ACHN (cell line): ENCODE measurements around the gene GABRB3.

Experiments
- DNase-seq: peaks from one replicate; pipeline ENCODE4 v3.0.0-alpha.2; 2015
- in situ Hi-C: cut with HindIII; loops from 2 replicates; pipeline ENCODE4 v1.10.0; 2017; ENCODE audit warnings: low sequenced_read_pairs, low pct_ligation_motif_present, low pct_unique_long_range_greater_than_20kb

Gene GABRB3

DNA sequence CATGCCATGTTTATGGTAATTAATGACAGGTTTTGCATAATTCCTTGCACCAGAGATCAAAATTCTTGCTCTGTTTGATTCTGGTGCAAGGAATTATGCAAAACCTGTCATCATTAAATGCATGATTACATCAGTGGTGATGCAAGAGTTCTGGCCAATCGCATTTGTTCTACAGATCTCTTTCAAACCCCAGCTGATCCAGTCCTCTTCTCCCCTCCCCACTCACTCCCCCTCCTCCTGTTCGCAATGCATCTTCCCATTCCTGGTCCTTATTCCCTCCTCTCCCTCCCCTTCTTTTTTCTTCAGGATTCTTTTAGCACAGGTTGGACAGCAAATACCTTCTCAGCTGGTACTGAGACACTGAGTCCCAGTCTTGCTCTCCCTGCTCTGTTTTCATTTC, 82.1 kb downstream of the GABRB3 start:
- no peak for DNase-seq
- in situ Hi-C loops = no loop called here

DNA sequence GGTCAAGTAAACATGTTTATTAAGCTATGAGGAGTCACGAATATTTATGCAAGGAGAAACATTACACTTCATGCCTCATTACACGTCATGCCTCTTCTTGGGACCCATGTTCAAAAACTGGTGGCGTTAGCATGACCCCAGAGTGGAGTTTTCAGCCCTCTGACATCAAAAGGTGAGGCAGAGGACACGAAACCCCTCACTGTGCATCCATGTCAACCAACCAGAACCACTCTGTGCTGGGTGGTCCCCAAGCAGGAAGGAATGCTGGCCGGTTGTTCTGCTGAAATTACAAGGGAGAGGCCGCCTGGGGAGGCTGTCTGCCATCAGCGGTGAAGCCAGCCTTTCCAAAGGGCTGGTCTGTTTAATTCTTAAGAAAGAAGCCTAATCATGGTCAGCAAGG, 83.4 kb downstream of the GABRB3 start:
- DNase-seq = no peak
- in situ Hi-C loops = no loop called here

DNA sequence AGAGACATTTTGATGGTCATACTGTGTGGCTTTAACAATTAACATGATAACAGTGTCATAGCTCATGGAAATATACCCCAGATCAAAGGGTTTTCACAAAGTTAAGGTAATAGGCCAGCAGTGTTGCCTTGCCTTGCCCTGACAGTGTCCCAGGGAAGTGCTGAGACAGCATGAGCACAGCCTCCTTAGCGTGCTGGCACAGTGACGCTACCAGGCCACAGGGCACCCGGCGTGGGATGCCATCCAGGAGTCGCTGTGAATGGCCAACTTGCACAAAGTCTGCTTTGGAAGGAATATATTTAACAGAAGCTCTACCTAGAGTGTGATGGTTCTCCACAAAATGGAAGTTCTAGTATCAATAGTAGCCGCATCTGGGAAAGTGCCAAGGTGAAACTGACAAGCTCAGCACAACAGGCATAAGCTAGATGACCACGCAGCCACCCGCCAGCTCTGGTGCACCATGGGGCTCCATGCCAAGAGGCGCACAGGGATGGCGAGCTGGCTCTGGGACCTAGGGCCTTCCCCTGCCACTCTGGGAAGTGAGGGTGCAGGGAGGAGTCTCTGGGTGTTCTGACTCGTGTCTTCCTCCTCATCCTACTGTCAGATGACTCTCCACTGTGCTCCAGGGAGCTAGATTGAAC, 86.2 kb downstream of the GABRB3 start:
- in situ Hi-C loops = no loop called here
- no peak for DNase-seq

DNA sequence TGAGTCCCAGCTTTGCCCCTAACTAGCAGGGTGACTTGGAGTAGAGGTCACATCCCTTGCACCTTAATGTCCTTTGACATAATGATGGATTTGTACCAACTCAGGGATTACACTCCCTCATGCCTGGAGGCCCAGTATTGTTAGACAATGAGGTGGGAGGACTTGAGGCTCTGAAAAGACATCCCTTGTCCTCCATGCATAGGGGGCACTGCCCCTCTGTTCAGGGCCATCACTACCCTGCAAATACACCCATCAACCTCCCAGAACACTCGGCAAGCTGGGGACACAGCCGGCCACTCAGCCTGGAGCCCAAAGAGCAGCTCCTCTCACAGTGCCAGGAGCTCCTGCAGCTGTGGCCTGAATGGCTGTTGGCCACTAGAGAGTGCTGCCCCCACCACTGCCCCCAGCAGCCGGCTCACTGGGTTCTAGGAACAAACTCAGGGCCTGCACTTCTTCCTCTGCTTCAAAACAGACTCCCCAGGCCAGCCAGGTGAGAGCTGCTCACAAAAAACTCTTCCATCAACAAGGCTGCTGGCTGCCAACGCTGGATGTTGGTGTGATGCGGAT, 90.2 kb downstream of the GABRB3 start:
- DNase-seq = no peak
- in situ Hi-C loops = no loop called here

DNA sequence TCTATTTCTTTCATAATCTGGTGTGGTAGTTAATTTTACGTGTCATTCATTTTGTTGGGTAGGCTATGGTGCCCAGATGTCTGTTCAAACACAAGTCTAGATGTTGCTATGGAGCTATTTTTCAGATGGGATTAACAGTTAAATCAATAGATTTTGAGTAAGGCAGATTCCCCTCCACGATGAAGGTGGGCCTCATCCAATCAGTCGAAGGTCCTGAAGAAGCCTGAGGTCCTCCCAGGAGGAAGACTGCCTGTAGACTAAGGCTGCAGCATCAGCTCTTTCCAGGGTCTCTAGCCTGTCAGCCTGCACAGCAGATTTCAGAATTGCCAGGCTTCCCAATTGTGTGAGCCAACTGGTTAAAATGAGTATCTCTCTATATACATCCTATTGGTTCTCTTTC, 92.9 kb downstream of the GABRB3 start:
- in situ Hi-C loops = no loop called here
- no peak for DNase-seq

DNA sequence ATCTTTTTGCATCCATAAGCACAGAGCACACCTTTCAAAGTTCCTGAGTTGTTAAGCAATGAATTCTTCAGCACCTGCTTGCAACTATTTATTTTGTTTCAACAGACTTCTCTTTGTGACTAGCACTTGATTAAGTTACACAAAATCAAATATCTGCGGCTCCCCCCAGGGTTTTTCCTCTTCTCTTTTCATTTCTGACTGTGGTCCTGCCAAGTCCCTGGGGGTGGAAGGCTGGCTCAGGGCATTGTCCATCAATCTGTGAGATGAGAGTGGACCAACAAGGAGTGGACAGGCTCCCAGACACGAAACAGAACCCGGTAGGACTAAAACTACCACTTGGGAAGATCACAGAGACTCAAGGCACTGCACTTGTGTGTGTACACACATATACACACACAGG, 96.8 kb downstream of the GABRB3 start:
- no peak for DNase-seq
- in situ Hi-C loops = no loop called here

DNA sequence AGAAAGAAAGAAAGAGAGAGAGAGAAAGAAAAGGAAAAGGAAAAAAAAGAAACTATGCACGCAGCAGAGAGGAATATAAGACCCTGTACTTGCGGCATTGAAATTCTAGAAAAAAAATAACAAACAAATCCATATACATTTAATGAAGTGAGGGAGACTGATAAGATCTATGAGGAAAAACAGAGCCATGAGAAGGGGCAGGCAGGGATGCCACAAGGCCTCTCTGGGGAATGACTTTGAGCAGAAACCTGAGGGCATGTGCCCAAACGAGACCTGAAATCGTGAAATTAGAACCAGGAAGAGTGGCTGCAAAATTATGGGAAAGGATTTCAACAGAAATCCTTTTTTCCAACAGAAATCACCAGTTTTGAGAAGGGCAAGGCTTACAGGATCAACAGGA, 98.4 kb downstream of the GABRB3 start:
- no peak for DNase-seq
- in situ Hi-C loops = no loop called here

DNA sequence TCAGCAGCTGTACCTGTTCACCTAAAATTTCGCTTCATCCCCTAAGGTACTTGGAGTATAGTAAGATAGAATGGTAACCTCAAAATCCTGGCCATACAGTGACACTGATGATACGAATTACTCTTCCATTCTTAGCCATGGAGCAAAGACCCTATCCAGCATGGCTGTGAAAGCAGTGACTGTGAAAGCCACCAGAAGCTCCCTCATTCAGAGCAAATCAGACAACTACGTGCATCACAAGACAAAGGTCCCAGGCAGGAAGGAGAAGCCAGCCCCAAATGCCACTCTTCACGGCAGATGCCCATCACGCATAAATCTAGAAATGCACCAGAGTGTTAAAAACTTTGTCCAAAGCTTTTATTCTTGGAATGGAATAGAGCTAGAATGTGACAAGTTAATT, 99.4 kb downstream of the GABRB3 start:
- in situ Hi-C loops = no loop called here
- no peak for DNase-seq

DNA sequence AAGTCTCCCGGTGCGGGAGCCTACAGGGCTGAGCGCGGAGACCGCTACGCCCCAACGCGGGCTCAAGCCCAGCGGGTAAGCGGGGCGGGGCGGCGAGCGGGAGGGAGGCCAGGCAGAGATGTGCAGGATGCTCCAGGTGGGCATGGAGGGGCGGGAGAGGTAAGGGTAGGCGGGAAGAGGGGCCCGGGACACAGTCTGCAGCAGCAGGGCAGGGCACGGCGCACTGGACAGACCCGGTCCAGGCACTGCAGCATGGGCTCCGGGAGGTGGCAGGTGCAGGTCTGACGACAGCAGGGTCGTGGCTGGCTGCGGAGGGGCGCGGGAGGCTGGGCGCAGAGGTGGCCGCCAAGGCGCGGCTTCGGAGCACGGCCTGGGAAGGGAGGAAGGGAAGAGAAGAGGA, 102.8 kb downstream of the GABRB3 start:
- in situ Hi-C loops = no loop called here
- no peak for DNase-seq

DNA sequence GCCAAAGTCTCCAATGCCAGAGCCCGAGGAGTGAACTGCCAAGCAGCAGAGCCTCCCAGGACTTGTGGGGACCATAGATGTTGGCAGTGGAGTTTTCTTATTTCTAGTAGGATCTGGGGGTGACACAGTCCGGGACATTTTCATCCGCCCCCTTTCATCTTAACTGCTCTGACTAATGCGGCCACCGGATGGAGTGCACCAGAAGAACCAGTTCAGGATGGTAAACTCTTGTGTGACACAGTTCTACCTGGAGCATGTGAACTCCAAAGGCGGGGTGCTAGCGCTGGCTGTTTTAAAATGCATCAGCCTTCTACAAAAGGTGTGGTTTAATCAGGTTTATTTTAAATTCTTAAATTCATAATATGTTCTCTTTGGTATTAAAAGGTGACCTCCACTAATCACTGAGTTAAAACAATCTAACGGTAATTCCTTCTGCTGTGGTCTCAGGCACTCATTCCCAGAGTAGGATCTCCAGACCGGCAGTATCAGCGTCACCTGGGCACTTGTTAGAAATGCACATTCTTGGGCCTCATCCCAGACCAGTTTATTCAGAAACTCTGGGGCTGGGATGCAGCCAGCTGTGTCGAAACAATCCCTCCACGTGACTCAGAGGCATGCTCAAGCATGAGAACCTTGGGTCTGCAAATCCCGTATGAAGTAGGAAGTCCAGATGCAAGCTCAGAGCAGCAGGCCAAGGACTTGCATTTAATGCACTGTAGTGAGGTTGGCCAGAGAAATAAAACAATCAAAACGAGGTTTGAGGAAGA, 105.5 kb downstream of the GABRB3 start:
- in situ Hi-C loops = no loop called here
- DNase-seq = no peak

DNA sequence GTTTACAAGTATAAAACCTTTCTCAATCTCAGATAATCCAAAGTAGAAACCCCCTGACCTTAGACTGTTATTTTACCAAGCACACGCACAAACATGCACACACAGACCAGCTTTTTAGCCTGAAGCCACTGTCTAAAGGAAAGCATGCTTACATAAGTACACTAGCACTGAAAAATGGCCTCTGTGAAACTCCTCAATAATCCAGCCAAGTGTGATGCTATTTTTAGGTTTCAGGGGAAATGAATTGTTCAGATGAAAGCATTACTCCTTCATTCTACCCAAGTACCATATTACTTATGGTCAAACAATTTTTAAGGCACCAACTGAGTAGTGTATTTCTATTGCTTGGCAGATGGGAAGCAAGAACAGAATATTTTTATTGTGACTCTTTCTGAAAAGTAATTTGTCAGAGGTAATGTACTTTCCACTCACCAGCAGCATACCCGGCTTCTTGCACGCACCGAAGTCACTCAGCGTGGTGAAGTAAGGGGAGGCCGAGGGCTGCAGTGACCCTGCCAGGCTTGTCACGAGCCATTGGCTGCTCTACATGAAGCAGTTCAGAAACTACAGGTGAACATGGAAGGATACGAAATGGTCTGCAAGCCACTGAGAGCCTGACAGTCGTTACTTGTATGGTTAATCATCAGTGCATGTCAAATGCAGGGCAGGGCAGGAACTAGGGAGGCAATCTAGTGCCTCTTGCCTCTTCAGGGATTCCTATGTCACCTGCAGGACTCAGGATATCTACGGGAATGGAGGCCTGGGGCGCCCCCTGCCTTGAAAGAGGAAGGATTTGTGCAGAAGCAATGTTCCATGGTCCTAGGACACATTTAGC, 106.7 kb downstream of the GABRB3 start:
- in situ Hi-C loops = no loop called here
- DNase-seq = no peak

DNA sequence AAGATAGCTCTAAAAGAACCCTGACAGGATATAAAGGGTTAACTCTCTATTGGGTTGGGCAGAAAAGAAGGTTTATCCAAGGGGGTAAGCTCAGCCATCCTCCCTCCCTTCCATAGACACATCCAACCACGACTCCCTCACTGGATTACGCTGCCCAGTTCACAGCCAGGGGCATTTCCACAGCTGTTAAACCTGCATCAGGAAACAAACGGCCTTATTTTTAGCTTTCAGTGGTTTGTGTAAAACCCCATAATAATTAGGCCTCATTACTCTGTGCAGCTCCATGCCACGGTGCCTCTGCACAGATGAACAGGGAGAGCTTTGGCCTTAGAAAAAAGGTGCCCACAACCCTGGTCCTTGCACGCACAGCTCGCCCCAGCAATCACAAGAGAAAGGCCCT, 110.6 kb downstream of the GABRB3 start:
- no peak for DNase-seq
- in situ Hi-C loops = no loop called here

DNA sequence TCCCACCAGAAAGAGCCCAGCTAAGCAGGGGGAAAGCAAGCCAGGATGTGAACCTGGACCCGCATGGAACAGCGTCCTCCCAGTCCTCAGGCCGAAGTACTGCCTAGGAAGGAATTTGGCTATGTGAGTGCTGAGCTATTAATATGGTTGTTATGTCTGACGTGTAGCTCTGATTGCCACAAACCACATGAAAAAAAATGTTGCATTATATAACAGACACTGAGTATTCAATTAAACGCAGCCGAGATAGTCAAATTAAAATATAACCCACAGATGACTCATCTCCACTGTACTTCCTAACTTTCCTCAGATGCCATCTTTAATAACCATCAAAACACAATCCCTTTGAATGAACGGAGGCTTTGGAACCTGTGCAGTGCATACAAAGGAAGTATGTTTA, 111.1 kb downstream of the GABRB3 start:
- no peak for DNase-seq
- in situ Hi-C loops = no loop called here

DNA sequence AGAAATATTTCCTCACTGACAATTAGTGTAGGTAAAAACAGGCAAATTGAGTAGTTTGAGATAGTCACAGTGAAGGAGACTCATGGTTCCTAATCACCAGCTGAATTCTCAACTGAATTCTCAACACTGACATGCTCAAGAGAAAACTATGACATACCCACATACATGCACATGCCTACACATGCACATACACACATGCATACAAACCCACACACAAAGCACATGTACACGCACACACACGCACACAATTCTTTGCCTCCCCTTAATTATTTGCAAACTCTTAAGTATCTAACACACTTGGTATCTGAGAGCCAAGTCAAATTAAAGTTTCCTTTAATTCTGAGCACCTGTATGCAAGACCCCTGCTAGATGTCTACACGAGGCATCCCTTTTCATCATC, 111.8 kb downstream of the GABRB3 start:
- in situ Hi-C loops = no loop called here
- DNase-seq = no peak

DNA sequence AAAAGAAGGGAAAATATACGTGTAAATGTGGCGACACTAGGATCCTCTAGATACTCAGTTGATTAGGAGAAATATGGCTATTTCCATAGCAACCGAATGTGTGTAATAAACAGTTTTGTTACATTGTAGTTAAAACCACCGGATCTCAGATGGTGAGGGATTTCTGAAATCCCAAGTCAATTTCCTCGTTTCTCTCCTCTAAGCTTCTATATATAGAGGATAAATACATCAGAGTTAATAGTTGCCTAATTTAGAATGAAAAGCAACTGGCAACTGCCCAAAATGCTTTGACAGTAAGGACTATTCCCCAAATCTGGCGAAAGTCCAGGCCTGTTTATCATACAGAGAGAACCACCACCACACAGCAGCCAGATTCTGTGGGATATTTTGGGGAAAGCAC, 112.6 kb downstream of the GABRB3 start:
- DNase-seq = no peak
- in situ Hi-C loops = no loop called here

DNA sequence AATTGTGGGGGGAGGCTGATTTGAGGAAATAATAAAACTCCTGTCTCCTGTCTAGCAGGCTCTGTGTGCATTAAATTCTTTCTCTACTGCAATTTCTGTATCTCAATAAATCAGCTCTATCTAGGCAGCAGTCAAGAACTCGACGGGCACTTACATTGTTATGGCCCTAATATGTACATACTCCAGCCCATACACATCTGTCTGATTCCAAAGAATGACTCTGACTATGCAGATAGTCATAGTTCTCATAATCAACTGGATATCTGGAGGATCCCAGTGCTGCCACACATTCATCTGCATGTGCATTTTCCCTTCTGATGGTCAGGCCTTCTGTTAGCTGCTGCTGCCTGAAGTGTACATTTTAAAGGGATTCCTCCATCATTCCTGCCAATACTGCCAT, 114.6 kb downstream of the GABRB3 start:
- in situ Hi-C loops = no loop called here
- DNase-seq = no peak

DNA sequence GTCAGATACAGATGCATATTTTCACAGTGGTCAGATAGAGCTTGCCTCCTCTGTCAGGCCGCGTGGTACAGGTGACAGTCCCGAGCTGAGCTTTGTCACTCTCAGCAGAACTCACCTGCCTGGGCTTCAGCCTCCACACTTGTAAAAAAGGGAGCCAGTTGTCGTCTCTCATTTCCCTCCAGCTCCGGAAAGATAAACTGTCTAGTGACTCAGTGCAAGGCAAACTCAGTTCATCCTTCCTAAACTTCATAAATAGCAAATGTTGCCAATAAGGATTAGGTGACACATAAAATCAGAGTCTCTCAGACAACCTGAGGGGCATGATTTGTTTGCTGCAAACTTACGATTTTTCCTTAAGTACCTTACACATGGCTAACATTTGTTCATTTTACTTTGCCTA, 116.8 kb downstream of the GABRB3 start:
- in situ Hi-C loops = no loop called here
- DNase-seq = no peak

DNA sequence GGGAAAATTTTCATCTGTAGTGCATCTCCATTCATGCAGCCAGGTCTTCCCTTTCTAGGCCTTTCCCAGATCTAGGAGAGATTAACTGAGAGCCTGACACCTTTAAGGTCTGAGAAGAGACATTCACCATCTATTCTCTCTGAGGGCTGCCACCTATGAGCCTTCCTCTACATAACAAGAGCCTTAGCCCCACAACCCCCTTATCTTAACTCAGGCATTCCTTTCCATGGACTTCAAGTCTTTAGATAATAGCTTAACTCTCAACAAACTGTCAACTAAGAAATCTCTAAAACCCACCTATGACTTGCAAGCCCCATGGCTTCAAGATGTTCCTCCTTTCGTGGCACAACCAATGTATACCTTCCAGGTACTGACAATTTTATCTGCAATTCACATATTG, 121.0 kb downstream of the GABRB3 start:
- in situ Hi-C loops = no loop called here
- DNase-seq = no peak

DNA sequence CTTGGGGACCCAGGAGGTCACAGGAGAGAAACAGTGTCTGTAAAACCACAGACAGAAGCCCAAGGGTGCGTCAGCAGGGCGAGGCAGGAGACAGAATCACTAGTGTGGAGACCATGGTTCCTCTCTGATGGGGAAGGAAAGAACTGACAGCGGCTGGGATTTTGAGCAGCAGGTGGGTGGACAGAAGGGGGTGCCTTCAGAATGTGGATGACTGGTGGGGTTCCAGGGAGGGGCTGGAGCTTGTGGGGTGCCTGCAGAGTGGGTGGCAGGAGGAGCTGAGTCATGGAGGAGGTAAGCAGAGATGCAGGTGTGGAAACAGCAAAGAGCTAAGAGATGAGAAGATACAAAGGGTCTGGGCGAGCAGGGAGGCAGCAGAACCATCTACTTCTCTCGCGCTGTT, 124.2 kb downstream of the GABRB3 start:
- DNase-seq = no peak
- in situ Hi-C loops = no loop called here
